NOMO-1 treated with DMSO at 0.1 percent for 48 hours (cell line): ENCODE results near the gene SAP30L.

Experiments
- DNase-seq: peaks from one replicate; lab custom pipeline; 2025; ENCODE audit not compliant: unreplicated experiment; lab: John Stamatoyannopoulos, UW

The SAP30L gene, protein sequence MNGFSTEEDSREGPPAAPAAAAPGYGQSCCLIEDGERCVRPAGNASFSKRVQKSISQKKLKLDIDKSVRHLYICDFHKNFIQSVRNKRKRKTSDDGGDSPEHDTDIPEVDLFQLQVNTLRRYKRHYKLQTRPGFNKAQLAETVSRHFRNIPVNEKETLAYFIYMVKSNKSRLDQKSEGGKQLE

DNA sequence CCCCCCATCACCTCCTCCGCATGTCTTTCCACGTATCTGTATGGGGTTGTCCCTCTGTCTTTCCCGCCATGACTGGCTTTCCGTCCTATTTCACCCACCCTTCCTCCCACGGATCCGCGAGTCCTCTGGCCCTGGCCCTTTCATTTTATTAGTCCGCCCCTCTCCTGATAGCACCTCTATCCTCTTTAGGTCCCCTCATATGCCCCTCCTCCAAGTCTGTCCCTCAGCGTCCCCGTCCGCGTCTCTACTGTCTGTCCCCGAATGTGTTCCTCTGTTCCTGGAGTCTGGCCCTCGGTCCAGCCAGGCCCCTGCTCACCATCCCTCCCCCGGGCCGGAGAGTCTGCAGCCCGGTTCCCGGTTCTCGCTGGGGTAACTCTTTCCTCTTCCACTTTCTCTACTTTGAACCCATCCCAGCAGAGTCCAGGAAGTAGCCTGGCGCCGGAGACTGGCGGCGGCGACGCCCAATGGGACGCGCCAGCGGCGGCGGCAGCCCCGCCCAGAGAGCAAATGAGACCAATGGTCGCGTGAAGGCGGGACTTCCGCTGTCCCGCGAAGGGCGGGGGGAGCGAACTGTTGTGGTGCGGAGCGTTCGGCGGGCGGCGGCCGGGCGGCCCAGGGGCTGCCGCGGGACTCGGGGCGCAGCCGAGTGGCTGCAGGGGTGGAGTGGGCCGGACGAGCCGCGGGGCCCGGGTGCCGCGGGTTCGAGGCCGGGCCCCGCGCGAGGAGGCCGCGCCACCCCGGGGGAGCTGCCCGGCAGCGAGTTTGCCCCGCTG, at the start of gene SAP30L:
SAP30L (plus strand) TSS at position 576 of the 773 bp plus-strand sequence. CDS start 608 bp downstream, outside the sequence.
- peak; percentile 91 for DNase-seq

DNA sequence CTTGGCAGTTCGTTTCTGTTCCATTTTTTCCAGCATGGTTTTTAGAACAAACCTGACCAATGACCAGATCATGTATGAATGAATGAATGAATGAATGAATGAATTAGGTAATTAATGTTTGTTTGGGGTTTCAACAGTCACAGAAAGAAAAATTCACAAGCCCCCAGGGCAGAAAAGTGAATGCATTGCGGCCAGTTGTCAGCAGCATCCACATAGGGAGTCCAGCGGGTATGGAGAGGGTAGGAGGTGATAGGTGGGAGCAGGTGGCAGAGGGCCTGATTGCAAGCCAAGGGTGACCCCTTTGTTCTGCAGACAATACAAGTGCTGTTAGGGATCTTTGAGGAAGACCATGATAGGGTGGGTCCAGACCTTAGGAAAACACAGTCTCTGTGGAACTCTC, 49.7 kb upstream of the SAP30L start:
- no peak for DNase-seq

DNA sequence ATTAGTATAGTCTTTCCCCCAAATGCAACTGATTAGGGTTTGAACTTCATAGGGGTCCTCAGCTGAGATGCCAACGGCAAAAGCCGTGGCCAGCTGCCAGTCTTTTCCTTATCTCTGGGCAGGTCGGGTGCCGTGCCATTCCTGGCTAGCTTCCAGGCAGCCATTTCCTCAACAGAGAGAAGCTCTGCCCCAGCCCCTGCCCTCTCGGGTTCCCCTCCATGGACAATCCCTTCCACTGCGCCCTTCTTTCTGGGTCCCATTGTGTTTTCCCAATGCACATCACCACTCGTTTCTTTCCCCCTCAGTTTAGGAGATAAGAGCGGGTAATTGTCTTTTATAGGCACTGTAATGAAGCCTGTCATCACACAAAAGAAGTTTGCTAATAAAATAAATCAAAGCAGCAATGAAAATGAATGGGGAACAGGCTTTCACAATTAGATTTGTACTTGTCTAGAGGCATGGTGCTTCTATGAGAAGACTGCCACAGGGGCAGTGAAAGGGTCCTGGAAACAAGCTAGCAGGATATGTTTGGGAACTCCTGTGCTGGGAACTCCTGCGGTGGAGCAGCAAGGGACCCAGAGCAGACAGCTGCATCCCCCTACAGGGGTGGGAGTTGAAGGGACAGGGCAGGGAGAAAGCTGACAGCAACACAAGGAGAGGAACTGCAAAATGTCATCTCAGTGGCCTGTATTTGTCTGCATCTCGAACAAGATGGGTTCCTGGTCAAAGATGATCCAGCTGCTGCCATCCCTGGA, 48.0 kb upstream of the SAP30L start:
- no peak for DNase-seq

DNA sequence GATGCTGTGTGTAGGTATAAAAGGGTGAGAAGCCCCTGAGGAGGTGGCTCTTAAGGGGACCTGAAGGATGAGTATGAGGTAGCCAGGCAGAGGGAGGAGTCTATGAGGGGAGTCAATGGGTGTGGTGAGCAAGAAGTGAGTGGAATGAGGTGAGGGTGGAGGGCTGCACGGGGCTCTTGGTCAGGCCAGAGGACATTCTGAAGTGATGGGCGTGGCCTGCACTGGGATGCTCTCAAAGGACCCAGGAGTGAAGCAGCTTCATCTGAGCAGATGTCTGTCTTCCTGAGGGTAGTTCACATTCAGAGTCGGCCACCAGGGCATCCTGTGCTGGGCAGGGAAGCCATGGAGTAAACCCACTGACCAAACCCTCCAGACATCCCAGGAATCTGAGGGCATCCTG, 45.1 kb upstream of the SAP30L start:
- no peak for DNase-seq

DNA sequence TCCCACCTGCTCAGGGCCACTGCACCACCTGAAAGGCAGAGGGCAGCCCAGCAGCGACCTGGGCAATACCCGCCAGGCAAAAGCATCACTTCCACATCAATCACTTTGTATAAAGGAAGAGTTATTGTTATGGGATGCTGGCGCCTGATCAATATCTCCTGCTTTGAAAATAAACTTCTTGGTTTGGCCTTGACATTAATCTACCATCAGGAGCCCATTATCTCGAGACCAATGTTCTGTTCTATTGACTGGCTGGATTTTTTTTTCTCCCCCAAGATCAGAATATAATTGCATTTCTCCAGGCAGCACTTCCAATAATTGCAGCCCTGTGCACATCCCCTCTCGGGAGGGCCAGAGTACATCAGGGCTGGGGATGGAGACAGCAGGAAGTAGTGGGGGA, 44.4 kb upstream of the SAP30L start:
- no peak for DNase-seq

DNA sequence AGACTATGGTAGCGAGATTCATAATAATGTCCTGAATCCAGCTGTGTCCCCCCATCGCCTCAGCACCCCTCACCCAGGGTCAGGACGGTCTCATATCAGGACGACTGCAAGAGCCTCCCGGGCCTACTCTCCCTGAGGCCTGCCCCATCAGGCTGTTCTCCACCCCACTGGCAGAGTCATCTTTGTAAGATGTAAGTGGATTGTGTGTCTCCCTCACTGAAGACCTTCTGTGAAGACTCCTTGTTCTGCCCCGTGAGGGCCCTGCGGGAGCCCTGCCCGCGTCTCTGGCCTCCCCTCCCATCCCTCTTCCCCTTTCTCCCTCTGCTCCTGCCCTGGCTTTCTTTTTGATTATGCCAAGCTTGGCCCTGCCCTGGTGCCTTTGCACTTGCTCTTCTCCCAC, 43.9 kb upstream of the SAP30L start:
- DNase-seq: no peak

DNA sequence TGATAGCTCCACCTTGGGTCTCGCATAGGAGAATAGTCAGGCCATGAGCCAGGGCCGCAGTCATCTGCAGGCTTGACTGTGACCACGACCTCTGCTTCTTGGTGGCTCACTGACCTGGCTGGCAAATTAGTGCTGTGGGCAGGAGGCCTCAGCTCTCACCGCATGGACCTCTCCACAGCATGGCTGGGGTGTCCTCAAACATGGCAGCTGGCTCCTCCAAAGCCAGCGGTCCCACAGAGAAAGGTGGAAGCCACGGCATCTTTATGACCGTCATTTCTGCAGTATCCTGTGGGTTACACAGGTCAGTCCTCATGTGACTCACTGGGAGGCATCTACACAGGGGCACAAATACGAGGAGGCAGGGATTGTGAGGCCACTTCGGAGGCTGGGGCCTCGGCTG, 43.2 kb upstream of the SAP30L start:
- no peak for DNase-seq

DNA sequence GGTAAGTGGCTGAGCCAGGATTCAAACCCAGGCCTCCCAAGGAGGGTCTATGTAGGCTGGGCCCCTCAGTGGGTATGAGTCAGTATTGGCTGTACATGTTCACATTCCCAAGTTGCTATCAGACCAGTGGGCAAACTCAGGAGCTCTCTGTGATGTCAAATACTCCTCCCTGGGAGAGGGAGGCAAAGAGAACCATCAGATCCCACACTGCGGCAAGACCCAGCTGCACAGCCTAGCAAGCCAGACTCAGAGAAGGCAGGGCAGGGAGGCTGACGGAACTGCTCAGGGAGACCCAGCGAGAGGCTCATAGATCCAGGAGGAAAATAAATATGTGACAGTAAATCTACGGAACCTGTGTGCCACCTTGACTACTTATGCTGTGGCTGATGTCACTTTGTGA, 42.6 kb upstream of the SAP30L start:
- no peak for DNase-seq

DNA sequence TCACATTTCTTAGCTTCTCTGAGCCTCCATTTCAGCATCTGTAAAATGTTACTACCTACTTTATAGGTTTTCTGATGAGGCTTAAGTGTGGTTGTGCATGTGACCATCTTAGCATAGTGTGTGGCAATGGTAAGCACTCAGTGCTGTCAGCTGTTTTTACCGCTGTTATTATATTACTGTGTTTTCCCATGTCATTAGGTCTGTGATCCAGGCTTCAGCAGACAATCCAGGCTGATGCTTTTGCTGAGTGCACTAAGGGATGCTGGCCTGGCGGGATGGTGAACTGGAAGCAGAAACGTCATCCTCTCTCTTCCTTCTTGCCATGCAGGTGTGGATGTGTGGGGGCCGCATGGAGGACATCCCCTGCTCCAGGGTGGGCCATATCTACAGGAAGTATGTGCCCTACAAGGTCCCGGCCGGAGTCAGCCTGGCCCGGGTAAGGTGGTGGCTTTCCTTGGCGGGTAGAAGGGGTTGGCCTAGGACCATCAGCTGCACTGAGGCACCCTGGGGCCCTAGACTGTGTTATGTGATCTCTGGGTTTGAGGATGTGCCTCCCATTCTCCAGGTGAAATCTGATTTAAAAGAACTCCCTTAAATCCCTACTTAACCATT, 41.9 kb upstream of the SAP30L start:
- DNase-seq: no peak

DNA sequence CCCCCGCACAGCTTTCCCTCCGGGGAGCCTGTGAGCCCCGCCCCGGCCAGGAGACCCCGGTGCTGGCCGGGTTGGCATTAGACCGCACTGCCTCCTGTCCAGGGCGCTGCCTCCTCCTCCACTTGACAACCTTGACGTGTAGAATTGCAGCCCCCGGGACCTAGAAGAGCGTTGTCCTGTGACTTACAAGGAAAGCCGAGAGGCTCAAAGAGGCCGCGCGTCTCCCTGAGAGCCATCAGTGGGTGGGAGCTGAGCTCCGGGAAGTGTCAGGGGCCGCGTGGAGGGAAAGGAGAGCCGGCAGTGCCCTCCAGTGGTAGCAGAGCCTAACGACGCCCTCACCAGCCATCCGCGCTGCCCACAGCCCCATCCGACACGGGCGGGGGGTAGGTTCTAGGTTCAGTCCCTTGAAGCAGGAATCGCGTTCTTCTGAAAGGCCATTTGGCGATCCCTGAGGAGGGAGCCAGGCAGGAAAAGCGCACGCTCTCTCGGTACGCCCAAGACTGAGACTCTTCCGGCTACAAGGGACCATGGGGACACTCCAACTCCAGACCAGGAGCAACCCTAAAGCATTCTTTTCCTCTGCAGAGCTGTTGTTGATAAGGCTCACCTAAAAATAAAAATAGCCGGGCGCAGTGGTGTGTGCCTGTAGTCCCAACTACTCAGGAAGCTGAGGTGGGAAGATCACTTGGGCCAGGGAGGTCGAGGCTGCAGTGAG, 40.6 kb upstream of the SAP30L start:
- DNase-seq: peak; percentile 49

DNA sequence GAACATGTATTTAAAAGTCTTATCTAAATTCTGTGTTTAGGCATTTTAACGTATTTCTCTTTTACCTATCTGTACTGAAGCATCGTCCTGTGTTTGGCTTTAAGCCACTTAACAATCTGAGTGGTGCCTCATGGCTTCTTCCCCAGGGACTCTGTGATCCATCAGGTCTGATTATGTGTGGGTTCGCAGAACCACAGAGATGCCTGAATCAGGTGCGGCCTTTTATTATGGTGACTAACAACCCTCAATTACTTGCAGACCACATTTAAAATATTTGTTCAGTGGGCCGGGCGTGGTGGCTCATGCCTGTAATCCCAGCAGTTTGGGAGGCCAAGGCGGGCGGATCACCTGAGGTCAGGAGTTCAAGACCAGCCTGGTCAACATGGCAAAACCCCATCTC, 39.6 kb upstream of the SAP30L start:
- DNase-seq: no peak

DNA sequence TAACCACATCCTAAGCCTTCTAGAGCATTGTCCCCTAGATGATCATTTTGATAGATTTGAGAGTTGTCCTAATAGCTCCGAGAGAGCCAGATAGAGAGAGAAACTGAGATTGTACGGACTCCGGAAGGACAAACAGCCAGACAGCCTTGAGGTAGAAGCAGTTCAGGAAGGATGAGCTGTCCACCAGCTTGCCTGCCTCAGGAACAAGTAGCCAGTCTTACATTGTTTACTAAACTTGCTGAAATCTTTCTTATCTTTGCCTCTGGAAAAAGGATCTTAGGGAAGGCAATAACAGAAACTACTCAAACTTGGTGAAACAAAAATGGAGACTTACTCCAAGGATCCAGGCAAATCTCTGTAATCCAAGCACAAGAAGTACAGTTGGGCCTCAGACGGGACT, 39.0 kb upstream of the SAP30L start:
- DNase-seq: no peak

DNA sequence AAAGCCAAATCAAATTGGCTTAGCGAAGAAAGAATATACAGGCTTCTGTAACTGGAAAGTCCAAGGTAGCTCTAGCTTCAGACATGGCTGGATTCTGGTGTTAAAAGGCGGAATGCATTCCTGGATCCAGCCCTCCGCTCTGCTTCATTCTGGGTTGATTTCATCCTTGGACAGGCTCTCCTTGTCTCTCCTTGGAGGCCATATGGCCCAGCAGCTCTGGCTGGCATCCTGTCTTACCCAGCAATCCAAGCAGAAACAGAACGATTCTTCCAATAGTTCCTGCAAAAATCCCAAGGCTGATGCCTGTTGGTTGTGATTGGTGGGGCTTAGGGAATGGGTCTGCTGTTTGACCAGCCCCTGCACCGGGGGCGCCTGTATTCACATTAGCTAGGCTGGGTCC, 37.0 kb upstream of the SAP30L start:
- no peak for DNase-seq

DNA sequence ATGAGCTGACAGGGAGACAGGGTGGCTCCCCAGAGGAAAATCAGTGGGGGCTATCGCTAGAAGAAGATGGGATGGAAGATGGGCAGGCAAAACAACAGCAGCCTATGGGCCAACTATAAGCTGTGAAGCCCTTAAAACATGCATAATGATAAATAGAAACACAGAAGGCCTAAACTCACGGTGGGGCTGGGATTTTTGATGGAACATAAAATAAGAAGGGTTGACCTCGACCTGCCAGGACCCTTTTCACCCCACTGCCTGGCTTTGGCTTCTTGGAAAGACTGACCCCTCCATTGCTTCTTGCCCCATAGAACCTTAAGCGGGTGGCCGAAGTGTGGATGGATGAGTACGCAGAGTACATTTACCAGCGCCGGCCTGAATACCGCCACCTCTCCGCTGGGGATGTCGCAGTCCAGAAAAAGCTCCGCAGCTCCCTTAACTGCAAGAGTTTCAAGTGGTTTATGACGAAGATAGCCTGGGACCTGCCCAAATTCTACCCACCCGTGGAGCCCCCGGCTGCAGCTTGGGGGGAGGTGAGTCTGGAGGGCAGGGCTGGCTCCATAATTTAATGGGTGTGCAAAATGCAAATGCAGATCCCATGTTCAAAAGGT, 36.5 kb upstream of the SAP30L start:
- no peak for DNase-seq

DNA sequence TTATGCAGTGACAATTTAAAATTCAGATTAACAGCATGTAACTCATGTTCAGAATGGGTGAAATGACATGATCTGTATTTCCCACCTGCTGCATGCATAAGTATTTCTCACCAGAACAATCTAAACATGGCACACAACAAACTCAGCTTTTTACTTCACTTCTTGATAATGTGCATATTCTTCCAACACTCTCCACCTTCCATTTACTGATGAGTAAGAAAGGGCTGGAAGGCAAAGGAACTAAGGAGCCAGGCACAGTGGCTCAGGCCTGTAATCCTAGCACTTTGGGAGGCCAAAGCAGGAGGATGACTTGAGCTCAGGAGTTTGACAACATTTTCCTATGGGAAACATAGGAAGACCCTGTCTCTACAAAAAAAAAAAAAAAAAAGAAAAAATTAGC, 35.8 kb upstream of the SAP30L start:
- no peak for DNase-seq

DNA sequence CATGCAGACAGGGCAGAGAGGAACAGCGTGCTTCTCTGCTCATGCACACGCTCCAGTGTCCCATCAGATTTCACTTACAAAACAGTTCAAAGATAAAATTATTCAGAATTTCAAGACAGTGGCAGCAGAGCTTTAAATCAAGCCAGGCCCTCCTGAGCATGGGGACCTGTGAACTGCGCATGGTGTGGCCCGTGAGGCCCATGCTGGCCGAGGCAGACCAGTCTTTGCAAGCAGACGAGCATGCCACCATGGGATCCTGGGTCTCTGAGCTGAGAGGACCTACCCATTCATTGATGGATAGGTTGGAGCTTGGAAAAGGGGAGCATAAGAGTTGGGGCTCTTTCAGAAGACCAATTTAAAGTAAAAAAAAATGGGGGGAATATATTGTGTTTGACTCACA, 35.0 kb upstream of the SAP30L start:
- DNase-seq: no peak

DNA sequence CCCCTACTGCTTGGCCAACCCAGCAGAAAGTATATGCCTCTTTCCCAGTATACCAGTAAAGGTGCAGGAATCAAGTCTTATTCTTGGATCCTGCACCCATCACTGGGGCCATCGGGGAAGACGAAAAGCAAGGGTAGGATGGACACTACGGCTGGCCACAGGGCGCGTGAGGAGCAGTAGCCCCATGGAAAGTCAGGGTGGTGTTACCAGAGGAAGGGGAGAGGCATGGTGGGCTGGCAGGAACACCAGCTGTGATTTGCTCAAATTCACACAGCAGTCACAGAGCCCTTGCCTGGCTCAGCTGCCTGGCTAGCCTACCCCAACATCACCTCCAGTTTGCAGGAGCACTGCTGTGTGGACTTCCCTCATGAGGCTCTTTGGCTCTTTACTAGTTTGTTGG, 34.5 kb upstream of the SAP30L start:
- DNase-seq: no peak

DNA sequence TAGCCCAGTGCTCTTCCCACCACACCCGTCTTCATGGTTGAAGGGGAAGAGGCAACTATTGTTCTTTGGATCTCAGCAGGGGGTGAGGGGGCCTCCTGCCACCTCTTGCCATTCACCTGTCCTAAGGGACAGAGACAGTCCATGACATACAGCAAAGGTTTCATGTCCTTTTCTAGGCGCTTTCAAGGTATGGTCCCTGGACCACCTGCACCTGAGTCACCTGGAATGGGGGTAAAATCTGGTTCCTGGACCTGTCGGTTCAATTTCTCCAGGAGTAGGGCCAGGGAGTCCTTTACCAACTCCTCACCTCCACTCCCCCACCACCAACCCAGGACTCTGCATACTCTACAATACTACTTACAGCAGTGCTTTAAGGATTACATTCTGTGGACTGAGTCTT, 33.5 kb upstream of the SAP30L start:
- DNase-seq: no peak

DNA sequence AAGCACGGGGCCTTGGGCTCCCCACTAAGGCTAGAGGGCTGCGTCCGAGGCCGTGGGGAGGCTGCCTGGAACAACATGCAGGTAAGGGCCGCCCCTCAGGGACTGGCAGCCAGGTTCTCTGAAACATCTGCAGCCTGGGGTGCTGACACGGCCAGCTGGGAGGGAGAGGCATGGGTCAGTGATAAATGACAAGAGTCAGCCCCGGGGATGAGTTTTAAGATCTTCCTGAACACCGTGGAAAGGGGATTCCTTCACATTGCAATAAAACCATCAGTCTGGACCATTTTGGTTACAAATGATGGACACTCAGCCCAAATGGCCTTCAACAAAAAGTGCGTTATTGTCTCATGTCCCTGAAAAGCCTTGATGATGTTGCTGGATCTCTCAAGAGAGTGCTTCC, 32.9 kb upstream of the SAP30L start:
- DNase-seq: no peak

DNA sequence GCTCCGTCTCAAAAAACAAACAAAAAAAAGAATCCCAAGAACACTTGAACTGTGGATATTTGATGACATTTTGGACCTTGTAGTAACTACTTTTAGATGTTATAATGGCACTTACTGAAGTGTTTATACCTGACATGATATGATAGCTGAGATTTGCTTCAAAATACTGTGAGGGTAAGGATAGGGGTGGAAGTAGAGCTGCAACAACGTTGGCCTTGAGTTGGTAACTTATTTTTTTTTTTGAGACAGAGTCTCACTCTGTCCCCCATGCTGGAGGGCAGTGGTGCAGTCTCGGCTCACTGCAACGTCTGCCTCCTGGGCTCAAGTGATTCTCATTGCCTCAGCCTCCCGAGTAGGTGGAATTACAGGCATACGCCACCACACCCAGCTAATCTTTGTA, 30.7 kb upstream of the SAP30L start:
- no peak for DNase-seq

DNA sequence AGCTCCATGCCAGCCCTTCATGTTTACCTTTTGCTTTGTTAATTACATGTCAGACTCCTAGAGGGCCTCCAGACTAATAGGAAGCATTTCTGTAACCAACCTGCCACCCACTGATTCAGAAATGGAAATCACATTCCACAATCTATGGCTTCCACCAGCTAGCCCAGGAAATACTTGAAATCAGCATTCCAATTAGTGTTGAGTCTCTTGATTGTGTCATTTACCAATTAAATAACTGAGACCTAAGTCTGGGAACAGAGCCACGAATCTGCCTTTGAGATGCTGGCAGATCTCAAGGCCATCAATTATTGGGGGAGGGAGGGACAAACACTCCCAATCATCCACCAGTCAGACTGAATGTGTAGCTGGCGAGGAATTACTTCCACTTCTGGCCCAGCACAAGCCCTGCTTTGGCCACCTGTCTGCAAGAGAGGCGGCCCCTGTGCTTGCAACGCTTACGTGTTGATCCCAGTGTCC, 27.4 kb upstream of the SAP30L start:
- DNase-seq: no peak
